Caco-2 (cell line): ENCODE data around the gene TFEB. TPM values are rescaled to one million over a fixed set of nuclear protein-coding genes. Genes with fewer than 3 reads are reported as not detected.

ENCODE experiments used
- BruUV-seq: library from RNA; stranded (reverse); fragments of 400-500 nt; replicated peaks from 2 replicates; lab custom pipeline; 2021; lab: Mats Ljungman, UMichigan
- CTCF ChIA-PET: fragments of 300-600 bp; sonication (Branson Sonifier 250); formaldehyde crosslinking; loops from one replicate; lab custom pipeline; 2022; ENCODE audit warnings: antibody characterized with exemption; lab: Charles Lee
- POLR2A ChIA-PET: fragments of 300-600 bp; sonication (Branson Sonifier 250); formaldehyde crosslinking; loops from one replicate; lab custom pipeline; 2022; ENCODE audit warnings: antibody characterized with exemption; lab: Charles Lee
- DNase-seq, 2 experiments: peaks; one replicate each; pipeline versions ENCODE4 v3.0.0 to v3.0.0-alpha.2; 2020 to 2022
- H3K27me3 ChIP-seq: replicated peaks from 2 replicates; pipeline ENCODE4 v1.6.0; 2011; ENCODE audit warnings: low read length; ENCODE audit not compliant: control insufficient read depth, insufficient read depth
- H3K36me3 ChIP-seq: 2 replicates; pipeline ENCODE4 v1.5.1; 2011; ENCODE audit warnings: low read length; ENCODE audit not compliant: control insufficient read depth, insufficient read depth
- H3K4me1 ChIP-seq: fragments of 250-450 bp; sonication (Bioruptor Pico); 2 replicates; pipeline ENCODE4 v1.5.1; 2020; ENCODE audit warnings: mild to moderate bottlenecking
- H3K4me3 ChIP-seq: 2 replicates; pipeline ENCODE4 v1.5.1; 2011; ENCODE audit warnings: low read depth, mild to moderate bottlenecking, control low read depth, low read length
- H3K9me3 ChIP-seq: fragments of 250-450 bp; sonication (Bioruptor Pico); 2 replicates; pipeline ENCODE4 v1.5.1; 2020; ENCODE audit warnings: mild to moderate bottlenecking, moderate library complexity
- H3K27ac Mint-ChIP-seq: one replicate; pipeline ENCODE4 v1.8.0; 2022; ENCODE audit warnings: mixed read lengths; ENCODE audit not compliant: unreplicated experiment
- H3K27me3 Mint-ChIP-seq: one replicate; pipeline ENCODE4 v1.8.0; 2022; ENCODE audit warnings: mixed read lengths; ENCODE audit not compliant: insufficient read depth, unreplicated experiment
- H3K36me3 Mint-ChIP-seq: one replicate; pipeline ENCODE4 v1.8.0; 2022; ENCODE audit warnings: mild to moderate bottlenecking, mixed read lengths; ENCODE audit not compliant: insufficient read depth, unreplicated experiment
- H3K4me1 Mint-ChIP-seq: one replicate; pipeline ENCODE4 v1.8.0; 2022; ENCODE audit warnings: low read depth, mixed read lengths; ENCODE audit not compliant: unreplicated experiment
- H3K4me3 Mint-ChIP-seq: one replicate; pipeline ENCODE4 v1.8.0; 2022; ENCODE audit warnings: mild to moderate bottlenecking, moderate library complexity, mixed read lengths; ENCODE audit not compliant: unreplicated experiment
- H3K9me3 Mint-ChIP-seq: one replicate; pipeline ENCODE4 v1.8.0; 2022; ENCODE audit warnings: mixed read lengths; ENCODE audit not compliant: unreplicated experiment
- intact Hi-C: fragments of 100-400 bp; cut with micrococcal nuclease; formaldehyde crosslinking; loops from one replicate; pipeline ENCODE4 v1.10.0; 2022; ENCODE audit not compliant: unreplicated experiment
- total RNA-seq: library from RNA; stranded (reverse); gene quantifications from 2 replicates; pipeline ENCODE4 v1.2.3, GENCODE V29; 2022
- TF ChIP-seq, protein P1 (sequence below), 2 experiments: fragments of 200-600 bp in 1 of 2; IDR thresholded peaks; 1 replicate in 1 of 2; 2 replicates in 1 of 2; pipeline versions ENCODE4 v1.5.1 to v1.8.0; 2011 to 2022; ENCODE audit warnings: antibody characterized with exemption in 1 of 2, control low read depth in 1 of 2, inconsistent platforms in 1 of 2, low read depth in 1 of 2, low read length in 1 of 2, mild to moderate bottlenecking in 1 of 2, moderate library complexity in 1 of 2; ENCODE audit not compliant: insufficient read depth in 1 of 2, severe bottlenecking in 1 of 2, unreplicated experiment in 1 of 2

Gene TFEB
- total RNA-seq, 1 experiment from 2014 or later: 3.8 TPM

DNA sequence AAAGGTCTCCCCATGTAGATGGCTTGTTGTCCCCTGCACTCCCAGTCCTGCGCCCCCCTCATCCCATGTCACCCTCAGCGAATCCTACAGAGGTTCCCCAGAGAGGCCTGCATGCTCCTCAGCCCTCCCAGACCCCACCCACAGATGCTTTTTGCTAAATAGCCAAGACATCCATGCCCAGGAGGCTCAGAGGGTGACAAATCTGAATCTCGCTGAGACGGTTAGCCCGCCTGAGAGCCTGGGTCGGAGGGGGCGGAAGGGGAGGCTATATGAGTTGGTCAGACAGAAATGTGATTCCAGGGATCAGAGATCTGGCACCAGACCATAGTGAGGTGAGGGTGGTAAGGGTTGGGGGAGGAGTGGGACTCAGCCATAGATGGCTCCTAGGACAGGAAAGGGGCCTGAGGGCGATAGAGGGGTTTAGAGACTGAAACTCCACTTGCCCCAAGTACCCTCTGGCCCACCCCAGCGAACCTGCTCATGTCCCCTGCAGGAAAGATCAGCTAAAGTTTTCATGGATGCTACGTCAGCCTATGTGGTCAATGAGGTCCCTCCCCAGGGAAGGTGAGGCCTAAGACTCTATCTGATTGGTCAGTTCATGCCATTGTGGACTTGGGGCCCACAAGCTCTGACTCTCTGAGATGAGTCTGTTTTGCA is 33.2 kb downstream of the TFEB start:
- Histone ChIP-seq H3K4me1 (no peaks in the 10 kb centered on the region), H3K27me3 (no peaks in the 10 kb centered on the region), H3K36me3 (no peaks in the 10 kb centered on the region), H3K9me3 (no peaks in the 10 kb centered on the region), H3K4me3 (no peak overlapping the region)
- Mint-ChIP-seq H3K4me1 (no peaks in the 10 kb centered on the region), H3K27ac (no peak overlapping the region), H3K36me3 (no peaks in the 10 kb centered on the region), H3K9me3 (no peaks in the 10 kb centered on the region), H3K4me3 (no peak overlapping the region), H3K27me3 (no peaks in the 10 kb centered on the region)
- TF ChIP-seq, protein P1, sequence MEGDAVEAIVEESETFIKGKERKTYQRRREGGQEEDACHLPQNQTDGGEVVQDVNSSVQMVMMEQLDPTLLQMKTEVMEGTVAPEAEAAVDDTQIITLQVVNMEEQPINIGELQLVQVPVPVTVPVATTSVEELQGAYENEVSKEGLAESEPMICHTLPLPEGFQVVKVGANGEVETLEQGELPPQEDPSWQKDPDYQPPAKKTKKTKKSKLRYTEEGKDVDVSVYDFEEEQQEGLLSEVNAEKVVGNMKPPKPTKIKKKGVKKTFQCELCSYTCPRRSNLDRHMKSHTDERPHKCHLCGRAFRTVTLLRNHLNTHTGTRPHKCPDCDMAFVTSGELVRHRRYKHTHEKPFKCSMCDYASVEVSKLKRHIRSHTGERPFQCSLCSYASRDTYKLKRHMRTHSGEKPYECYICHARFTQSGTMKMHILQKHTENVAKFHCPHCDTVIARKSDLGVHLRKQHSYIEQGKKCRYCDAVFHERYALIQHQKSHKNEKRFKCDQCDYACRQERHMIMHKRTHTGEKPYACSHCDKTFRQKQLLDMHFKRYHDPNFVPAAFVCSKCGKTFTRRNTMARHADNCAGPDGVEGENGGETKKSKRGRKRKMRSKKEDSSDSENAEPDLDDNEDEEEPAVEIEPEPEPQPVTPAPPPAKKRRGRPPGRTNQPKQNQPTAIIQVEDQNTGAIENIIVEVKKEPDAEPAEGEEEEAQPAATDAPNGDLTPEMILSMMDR (IDR thresholded peaks at IDR 0.05; ENCODE audit: insufficient read depth in 1 of 2, low read depth in 1 of 2, low read length in 1 of 2, severe bottlenecking in 1 of 2, unreplicated experiment in 1 of 2): no peak
- intact Hi-C loops: no loop called here
- POLR2A ChIA-PET: no interaction called here
- no peak for DNase-seq
- BruUV-seq: no TSS peak
- CTCF ChIA-PET: no interaction called here

GRCh38 chr6:41700463-41701347 is 34.7 kb downstream of the TFEB start:
- DNase-seq: no peak
- ChIA-PET POLR2A (no interaction called here), CTCF (interaction anchor here (0.6 kb wide), 1 partner anchor 78 kb away, joined by 4 read pairs; no protein-coding TSS in a partner anchor)
- H3K4me3 Mint-ChIP-seq: no peak overlapping the region
- H3K27me3 ChIP-seq: no peaks in the 10 kb centered on the region
- H3K9me3 ChIP-seq: no peaks in the 10 kb centered on the region
- intact Hi-C loops: no loop called here
- no peaks in the 10 kb centered on the region for H3K4me1 ChIP-seq
- H3K9me3 Mint-ChIP-seq: no peaks in the 10 kb centered on the region
- TF ChIP-seq, protein P1 (IDR thresholded peaks at IDR 0.05; ENCODE audit: insufficient read depth in 1 of 2, low read depth in 1 of 2, low read length in 1 of 2, severe bottlenecking in 1 of 2, unreplicated experiment in 1 of 2): no peak
- no TSS peak for BruUV-seq
- H3K27ac Mint-ChIP-seq: no peak overlapping the region
- no peaks in the 10 kb centered on the region for H3K27me3 Mint-ChIP-seq
- no peaks in the 10 kb centered on the region for H3K4me1 Mint-ChIP-seq
- no peaks in the 10 kb centered on the region for H3K36me3 ChIP-seq
- no peak overlapping the region for H3K4me3 ChIP-seq
- H3K36me3 Mint-ChIP-seq: no peaks in the 10 kb centered on the region

- no peak for DNase-seq
- POLR2A ChIA-PET: no interaction called here
- Mint-ChIP-seq H3K4me1 (no peaks in the 10 kb centered on the region), H3K36me3 (no peaks in the 10 kb centered on the region), H3K9me3 (no peaks in the 10 kb centered on the region), H3K27ac (no peak overlapping the region), H3K4me3 (no peak overlapping the region), H3K27me3 (no peaks in the 10 kb centered on the region)
- H3K9me3 ChIP-seq: no peaks in the 10 kb centered on the region
- CTCF ChIA-PET: no interaction called here
- TF ChIP-seq, protein P1 (IDR thresholded peaks at IDR 0.05; ENCODE audit: insufficient read depth in 1 of 2, low read depth in 1 of 2, low read length in 1 of 2, severe bottlenecking in 1 of 2, unreplicated experiment in 1 of 2): no peak
- no peak overlapping the region for H3K4me3 ChIP-seq
- no peaks in the 10 kb centered on the region for H3K27me3 ChIP-seq
- no peaks in the 10 kb centered on the region for H3K4me1 ChIP-seq
- BruUV-seq: no TSS peak
- intact Hi-C loops: no loop called here
- no peaks in the 10 kb centered on the region for H3K36me3 ChIP-seq
Measured at GRCh38 chr6:41699063-41699462, 36.3 kb downstream of the TFEB start.
